Fibroblast of villous mesenchyme (primary cell): ENCODE measurements around the gene TMPRSS5. TPM values are rescaled to one million over a fixed set of nuclear protein-coding genes. Genes with fewer than 3 reads are reported as not detected.

Experiments used
- DNase-seq: peaks from one replicate; pipeline ENCODE4 v3.0.0-alpha.2; 2010; ENCODE audit warnings: low read depth
- H3K4me3 ChIP-seq: 2 replicates; pipeline ENCODE4 v1.5.1; 2011; ENCODE audit warnings: low read depth, mild to moderate bottlenecking, low read length
- total RNA-seq: library from RNA; depleted of rRNA; stranded (reverse); fragments of >200 nt; gene quantifications from 2 replicates; pipeline ENCODE4 v1.2.3, GENCODE V29; 2012
- TF ChIP-seq, protein P1 (sequence below): IDR thresholded peaks from 2 replicates; pipeline ENCODE4 v1.5.1; 2012; ENCODE audit warnings: low read depth, mild to moderate bottlenecking, low read length; ENCODE audit not compliant: insufficient read depth

The TMPRSS5 gene
- total RNA-seq, 1 donor: 0.43 TPM

DNA sequence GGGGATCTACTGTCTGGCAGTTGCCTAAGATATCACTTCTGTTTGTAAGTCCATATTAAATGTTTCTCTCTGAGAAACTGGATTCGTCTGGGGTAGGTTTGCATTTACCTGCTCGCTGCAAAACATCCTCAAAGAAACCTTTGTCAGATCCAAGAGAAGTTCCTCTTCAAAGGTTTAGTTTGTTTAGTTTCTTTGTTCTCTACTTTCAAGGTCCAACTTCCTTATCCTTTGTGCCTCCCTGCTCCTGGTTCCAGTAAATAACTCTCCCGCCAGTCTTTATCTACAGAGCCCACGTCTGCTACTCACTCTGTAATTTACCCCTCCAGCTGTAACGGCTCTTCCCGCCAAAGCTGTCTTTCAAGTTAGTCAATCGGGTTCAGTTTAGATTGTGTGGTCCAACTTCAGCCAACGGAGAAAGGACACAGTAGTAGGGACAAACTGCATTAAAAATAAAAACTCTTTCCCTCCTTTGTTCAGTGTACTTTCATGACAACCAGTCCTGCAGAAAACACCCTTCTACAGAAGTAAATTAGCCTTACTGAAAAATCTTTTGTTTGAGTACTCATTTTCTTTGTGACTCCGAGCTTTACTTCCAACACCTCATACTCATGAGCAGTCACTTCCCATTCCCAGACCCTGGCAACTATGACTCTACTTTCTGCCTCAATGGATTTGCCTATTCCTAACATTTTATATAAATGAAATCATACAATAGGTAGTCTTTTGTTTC lies 41.0 kb downstream of the TMPRSS5 start:
- H3K4me3 ChIP-seq: no peak overlapping the region
- no peak for DNase-seq
- TF ChIP-seq, protein P1, sequence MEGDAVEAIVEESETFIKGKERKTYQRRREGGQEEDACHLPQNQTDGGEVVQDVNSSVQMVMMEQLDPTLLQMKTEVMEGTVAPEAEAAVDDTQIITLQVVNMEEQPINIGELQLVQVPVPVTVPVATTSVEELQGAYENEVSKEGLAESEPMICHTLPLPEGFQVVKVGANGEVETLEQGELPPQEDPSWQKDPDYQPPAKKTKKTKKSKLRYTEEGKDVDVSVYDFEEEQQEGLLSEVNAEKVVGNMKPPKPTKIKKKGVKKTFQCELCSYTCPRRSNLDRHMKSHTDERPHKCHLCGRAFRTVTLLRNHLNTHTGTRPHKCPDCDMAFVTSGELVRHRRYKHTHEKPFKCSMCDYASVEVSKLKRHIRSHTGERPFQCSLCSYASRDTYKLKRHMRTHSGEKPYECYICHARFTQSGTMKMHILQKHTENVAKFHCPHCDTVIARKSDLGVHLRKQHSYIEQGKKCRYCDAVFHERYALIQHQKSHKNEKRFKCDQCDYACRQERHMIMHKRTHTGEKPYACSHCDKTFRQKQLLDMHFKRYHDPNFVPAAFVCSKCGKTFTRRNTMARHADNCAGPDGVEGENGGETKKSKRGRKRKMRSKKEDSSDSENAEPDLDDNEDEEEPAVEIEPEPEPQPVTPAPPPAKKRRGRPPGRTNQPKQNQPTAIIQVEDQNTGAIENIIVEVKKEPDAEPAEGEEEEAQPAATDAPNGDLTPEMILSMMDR: no peak

DNA sequence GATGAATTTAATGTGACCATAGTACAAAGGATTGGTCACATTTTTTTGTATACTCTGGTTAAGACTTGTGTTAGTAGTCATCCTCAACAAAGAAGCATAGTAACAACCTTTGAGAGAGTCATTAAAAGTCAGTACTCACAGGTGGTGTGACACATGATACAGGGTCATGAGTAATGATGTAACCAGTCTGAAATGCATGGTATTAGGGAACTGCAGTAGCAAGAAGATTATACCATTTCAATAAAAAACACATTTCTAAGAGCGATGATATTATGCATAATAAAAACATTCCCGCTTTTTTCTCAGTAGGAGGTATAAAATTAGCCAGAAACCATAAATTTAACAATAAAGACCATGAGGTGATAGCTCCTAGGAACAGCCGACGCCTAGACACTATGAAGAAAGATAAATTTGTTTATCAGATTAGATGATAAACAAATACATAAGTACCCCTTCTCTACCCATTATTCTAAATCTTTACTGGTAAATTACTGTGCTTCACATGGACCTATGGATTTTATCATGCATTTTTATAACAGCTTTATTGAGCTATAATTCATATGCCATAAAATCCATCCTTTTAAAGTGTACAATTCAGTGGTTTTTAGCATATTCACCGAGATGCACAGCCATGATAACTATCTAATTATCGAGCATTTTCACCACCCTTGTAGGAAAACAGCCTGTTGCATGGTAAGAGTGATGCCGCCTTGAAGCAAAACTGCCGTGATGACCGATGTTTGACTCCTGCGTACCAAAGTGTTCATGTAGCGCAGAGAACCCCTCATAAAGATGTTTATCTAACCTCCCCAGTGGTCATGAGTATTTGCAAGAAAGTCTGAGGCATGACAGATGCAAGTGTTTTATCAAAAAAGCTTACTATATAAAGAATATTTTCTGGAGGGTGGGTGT lies 41.8 kb downstream of the TMPRSS5 start:
- TF ChIP-seq, protein P1: no peak
- peak; percentile 90 for DNase-seq
- H3K4me3 ChIP-seq: no peak overlapping the region

DNA sequence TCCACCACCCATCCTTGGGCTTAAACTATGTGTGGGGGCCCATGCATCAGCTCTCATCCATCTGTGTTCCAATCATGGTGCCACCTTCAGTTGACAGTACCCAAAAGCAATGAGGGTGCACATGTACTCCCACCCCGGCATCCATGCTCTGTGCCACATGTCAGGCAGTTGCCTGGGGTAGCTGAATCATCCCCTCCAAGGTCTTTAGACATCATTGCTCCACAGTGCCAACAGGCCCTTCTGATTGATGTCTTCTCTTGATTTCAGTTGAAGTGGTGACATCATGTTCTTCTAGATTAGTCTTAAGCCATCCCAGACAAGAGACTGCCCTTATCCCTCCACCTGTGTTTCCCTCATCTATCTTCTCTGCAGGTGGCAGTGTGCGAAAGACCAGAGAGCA lies 42.5 kb downstream of the TMPRSS5 start:
- TF ChIP-seq, protein P1: no peak
- no peak for DNase-seq
- H3K4me3 ChIP-seq: no peak overlapping the region

DNA sequence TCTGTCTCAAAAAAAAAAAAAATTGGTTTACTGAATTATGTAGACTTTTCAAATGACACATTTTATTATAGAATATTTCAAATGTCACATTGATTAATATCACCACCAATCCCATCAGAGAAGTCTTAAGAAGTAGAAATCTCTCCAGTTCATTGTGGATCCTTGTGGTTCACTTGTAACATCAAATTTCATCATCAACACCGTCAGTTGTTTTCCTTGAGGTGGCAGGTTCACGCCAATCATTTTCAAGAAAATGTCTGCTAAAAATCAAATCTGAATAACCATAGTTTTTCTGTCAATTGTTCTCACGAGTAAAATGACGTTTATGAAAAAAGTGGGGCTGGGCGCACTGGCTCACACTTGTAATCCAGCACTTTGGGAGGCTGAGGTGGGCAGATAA lies 50.3 kb downstream of the TMPRSS5 start:
- TF ChIP-seq, protein P1: no peak
- H3K4me3 ChIP-seq: no peak overlapping the region
- no peak for DNase-seq

DNA sequence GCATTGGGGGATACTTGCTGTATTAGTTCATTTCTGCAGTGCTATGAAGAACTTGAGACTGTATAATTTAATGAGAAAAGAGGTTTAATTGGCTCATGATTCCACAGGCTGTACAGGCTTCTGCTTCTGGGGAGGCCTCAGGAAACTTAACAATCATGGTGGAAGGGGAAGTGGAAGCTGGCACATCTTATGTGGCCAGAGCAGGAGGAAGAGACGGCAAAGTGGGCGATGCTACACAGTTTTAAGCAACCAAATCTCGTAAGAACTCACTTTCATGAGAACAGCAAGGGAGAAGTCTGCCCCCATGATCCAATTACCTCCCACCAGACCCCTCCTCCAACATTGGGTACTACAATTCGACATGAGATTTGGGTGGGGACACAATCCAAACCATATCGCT lies 55.1 kb downstream of the TMPRSS5 start:
- no peak overlapping the region for H3K4me3 ChIP-seq

DNA sequence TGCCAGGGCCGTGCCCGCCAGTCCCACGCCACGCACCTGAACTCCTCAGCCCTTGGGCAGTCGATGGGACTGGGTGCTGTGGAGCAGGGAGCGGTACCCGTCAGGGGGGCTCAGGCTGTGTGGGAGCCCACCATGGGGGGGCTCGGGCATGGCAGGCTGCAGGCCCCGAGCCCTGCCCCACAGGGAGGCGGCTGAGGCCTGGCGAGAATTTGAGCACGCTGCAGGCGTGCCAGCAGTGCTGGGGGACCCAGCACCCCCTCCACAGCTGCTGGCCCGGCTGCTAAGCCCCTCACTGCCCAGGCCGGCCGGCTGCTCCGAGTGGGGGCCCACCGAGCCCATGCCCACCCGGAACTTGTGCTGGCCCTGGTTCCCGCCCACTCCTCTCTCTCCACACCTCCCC lies 56.8 kb downstream of the TMPRSS5 start:
- no peak overlapping the region for H3K4me3 ChIP-seq
- TF ChIP-seq, protein P1: no peak
- DNase-seq: no peak

More for the DNA sequence above, 55.1 kb downstream of the TMPRSS5 start:
- no peak for DNase-seq
- TF ChIP-seq, protein P1: no peak
